NCI-H1105 treated with DMSO at 0.1 percent for 48 hours (cell line): Measurements from ENCODE around the gene MRPS18B.
"Not testable (repeated sequence)": the region's sequence is repeated elsewhere in the genome, so short reads cannot be mapped to it uniquely, and the experiment has no call there.

Experiments used
- DNase-seq: peaks from one replicate; lab custom pipeline; 2025; lab: John Stamatoyannopoulos, UW

Gene MRPS18B

DNA sequence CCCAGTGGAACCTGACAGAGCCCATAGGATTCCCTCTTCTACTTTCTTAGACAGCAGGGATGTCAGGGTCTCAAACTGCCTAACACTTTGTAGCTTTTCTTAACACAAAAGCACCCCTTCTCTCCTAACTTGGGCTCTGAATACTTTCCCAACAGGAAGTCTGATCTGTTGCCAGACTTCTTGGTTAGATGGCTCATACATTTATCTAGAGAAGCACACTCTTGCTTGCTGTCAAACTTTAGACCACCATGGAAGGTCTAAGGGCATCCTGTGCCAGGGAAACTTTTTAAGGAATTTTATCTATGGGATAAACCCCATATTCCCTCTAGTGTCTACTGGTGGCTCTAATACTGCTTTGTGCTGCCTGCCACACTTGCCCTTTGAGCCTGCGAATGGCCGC is 26.0 kb downstream of the MRPS18B start:
- no peak for DNase-seq

DNA sequence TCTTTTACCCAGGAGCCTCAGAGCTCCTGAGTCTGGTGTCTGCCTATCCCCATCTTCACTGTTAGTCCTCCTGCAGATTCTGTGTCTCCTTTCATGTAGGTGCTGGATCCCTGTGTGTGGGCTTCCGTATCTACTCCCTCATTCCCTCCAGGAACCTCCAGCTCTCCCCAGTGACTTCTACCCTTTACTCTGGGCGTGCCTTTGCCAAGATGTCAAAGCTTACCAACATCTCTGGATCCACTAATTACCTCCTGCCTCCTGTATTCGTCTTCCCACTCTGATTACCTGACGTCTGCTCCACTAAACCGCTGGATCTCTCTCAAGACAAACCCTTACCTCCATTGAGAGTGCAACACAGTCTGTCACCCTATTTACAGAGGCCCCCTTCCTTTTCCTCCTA is 27.1 kb downstream of the MRPS18B start:
- DNase-seq = no peak

- DNase-seq = no peak
These were observed 28.3 kb downstream of the MRPS18B start for GRCh38 chr6:30645989-30646388.

- DNase-seq = peak; percentile 90
These were observed 29.0 kb downstream of the MRPS18B start, which contains the start of gene C6orf136 for GRCh38 chr6:30646450-30647241. Gene C6orf136, plus strand, starts transcription at chr6:30647133. Its CDS starts 99 bp downstream, at chr6:30647232.

DNA sequence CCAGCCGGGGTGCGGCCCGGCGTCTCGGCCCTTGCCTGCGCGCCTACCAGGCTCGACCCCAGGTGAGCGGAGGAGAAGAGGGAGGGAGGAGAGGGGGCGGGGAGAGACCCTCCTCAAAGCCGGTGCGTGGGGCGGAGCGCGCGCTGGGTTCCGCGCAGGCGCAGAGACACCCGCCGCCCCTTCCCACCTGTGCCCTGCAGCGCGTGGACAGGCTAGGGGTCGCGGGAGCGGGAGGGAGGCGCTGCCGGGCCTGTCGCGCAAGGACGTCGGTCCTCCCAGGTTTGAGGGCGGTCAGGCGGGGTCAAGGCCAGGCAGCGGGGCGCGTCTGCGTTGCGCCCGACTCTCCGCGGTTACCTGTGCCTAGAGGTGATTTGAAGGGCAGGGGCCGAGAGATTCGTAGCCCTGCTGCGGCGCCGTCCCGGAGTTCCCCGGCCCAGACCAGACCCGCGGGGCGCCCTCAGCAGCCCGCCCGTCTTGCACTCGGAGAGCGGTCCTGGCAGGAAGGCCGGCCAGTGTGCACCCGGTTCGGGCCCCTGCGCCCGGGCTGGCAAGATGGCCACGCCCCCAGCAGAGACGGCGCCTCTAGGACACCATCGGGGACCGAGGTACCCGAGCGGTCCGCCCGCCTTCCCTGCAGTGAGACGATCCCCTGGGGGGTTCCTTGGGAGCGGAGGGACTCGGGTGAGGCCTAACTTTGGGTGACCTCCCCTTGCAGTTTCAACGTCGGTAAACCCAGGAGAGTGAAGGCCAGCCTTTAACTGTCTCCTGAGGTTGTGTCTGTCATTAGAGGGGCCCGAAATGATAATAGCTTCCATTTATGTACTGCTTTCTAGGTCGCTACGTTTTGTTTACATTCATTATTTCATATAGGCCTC is 29.8 kb downstream of the MRPS18B start:
- DNase-seq = peak; percentile 86

GRCh38 chr6:30651143-30651542 is 33.5 kb downstream of the MRPS18B start:
- no peak for DNase-seq

- DNase-seq = no peak
These were observed 37.4 kb downstream of the MRPS18B start for GRCh38 chr6:30654798-30655742.

- no peak for DNase-seq
These were observed 38.1 kb downstream of the MRPS18B start for GRCh38 chr6:30655743-30656094.

GRCh38 chr6:30656513-30656912 is 38.9 kb downstream of the MRPS18B start:
- no peak for DNase-seq

DNA sequence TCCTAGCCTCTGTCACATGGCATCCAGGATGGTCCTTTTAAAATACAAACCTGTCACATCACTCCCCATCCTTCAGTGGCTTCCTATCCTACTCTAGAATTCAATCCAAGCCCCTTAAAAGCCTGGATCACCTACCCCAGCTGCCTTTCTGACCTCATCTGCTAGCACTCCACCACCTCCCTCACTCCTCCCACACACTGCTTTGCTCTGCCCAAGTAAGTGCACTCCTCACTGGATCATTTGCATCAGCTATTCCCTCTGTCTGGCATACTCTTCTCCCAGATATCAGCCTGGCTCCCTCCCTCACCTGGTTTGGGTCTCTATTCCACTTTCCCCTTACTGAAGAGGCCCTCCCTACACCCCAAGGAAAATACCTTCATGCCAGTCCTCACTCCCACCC is 39.8 kb downstream of the MRPS18B start:
- no peak for DNase-seq

- DNase-seq = not testable (repeated sequence)
These were observed 40.3 kb downstream of the MRPS18B start for GRCh38 chr6:30657922-30658321.

- DNase-seq = no peak
These were observed 47.5 kb downstream of the MRPS18B start for GRCh38 chr6:30664994-30665767.

- not testable (repeated sequence) for DNase-seq
These were observed 48.7 kb downstream of the MRPS18B start for GRCh38 chr6:30666300-30666699.

DNA sequence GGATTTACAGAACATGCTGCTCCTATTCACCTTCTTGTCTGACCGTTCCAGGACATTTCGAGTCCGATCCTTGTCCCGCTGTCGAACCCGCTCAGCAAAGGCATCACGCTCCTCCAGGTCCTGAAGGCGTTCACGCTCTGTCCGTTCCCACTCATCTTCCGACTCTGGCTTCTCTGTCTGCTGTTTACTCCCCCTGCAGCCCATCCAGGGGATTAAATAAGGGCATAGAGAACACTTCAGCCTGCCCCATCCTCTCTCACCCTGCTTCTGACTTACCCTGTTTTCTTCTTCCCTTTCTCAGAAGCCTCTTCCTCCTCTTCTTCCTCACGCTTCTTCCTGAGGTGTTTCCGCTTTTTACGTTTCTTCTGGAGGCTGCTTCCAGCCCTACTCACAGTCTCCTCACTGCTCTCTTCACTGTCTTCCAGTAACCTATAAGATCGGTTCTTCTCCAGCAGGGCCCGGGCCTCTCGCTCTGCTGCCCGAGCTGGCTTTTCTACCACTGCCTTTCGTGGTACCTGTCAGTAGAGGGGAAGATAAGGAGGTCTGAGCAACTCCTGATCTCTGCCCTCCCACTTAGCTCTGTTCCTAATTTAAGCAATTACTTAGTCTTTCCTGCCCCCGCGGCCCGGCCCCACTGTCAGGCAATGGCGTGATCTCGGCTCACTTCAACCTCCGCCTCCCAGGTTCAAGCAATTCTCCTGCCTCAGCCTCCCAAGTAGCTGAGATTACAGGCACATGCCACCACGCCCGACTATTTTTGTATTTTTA is 53.3 kb downstream of the MRPS18B start:
- no peak for DNase-seq

DNA sequence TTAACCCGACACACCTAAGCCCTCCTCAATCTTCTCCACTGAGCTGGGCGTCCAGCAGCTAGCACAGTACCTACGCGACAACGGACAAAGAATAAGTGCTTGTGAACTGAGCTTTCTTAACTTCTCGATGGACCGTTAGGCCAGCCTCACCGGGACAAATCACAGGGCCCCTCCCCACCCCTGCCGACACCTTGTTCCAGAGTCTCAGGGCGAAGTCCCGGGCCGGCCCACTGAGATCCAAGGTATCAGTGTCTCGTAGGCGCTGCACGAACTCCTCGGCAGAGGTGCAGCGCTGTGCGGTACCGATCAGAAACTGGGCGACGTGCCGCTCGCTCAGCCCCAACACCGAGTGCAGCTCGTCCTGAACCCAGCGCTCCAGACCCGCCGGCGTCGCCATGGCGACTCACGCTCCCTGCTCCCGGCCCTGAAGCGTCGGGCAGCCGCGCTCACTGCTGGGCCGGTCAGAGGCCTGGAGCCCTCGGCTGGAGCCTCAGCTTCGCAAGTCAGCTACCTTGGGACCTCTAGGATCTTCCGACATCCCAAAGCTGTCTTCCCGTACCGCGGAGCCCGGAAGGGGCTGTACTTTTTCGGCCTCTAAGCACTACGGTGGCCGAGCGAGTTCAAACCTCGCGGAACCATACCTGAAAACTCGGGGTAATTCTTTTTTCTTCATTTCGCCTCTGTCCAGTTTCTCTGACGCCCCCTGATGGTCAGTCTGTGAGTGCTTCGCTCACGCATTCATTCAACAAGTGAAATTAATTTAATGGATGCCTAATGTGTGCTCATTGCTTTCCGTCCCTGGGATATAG is 55.0 kb downstream of the MRPS18B start, which contains the start of gene DHX16:
TSS of gene DHX16 (minus strand) at position 562 of the 809 bp plus-strand sequence. CDS start at position 397, 165 bp downstream.
- peak; percentile 97 for DNase-seq
